GM12878 (cell line): ENCODE measurements around the gene PDPN. TPM values are rescaled to one million over a fixed set of nuclear protein-coding genes. Genes with fewer than 3 reads are reported as not detected.

Experiments
- ATAC-seq: fragments of 200-7000 bp; cut with Tn5 transposase; 3 replicates; pipeline ENCODE4 v1.9.1; 2020; ENCODE audit warnings: mild to moderate bottlenecking, moderate library complexity
- BruUV-seq: library from RNA; stranded (reverse); fragments of 400-500 nt; replicated peaks from 2 replicates; lab custom pipeline; 2021; lab: Mats Ljungman, UMichigan
- CTCF ChIA-PET: fragments of 300-600 bp; sonication (Branson Sonifier 250); formaldehyde crosslinking; extraction: SDS; loops from one replicate; lab custom pipeline; 2021; ENCODE audit warnings: inconsistent platforms; lab: Yijun Ruan, JAX
- POLR2A ChIA-PET: fragments of 350-600 bp; formaldehyde crosslinking; extraction: SDS; loops from one replicate; lab custom pipeline; 2021; ENCODE audit warnings: inconsistent platforms; lab: Charles Lee
- RAD21 ChIA-PET: fragments of 300-600 bp; sonication (Branson Sonifier 250); formaldehyde crosslinking; loops from one replicate; lab custom pipeline; 2023; ENCODE audit warnings: antibody characterized with exemption; ENCODE audit not compliant: unreplicated experiment; lab: Charles Lee
- SMC1A ChIA-PET: fragments of 300-600 bp; sonication (Branson Sonifier 250); formaldehyde crosslinking; loops from one replicate; lab custom pipeline; 2023; ENCODE audit not compliant: unreplicated experiment, uncharacterized antibody; lab: Charles Lee
- DNase-seq: peaks from one replicate; pipeline ENCODE4 v3.0.0-alpha.2; 2011; ENCODE audit warnings: low read depth, low spot score
- FAIRE-seq: peaks from 3 replicates; lab custom pipeline; 2011; peaks lifted over from hg19 to GRCh38; lab: Jason Lieb, UNC
- H2AFZ ChIP-seq: 2 replicates; pipeline ENCODE4 v1.6.0; 2011; ENCODE audit warnings: low read depth, low read length, control low read depth; ENCODE audit not compliant: control insufficient read depth
- H3K27ac ChIP-seq: 2 replicates; pipeline ENCODE4 v1.5.1; 2011; ENCODE audit warnings: control low read depth; ENCODE audit not compliant: control insufficient read depth, insufficient read depth
- H3K27me3 ChIP-seq, 2 experiments: replicated peaks in 1 of 2; 2 replicates each; pipeline versions ENCODE4 v1.6.0 to v1.6.1; 2011; ENCODE audit warnings: low read length in 1 of 2; ENCODE audit not compliant: control insufficient read depth in 2 of 2, insufficient read depth in 2 of 2
- H3K36me3 ChIP-seq, 2 experiments: 2 replicates each; pipeline ENCODE4 v1.5.1; 2011; ENCODE audit warnings: low read length in 1 of 2; ENCODE audit not compliant: control insufficient read depth in 2 of 2, insufficient read depth in 2 of 2
- H3K4me1 ChIP-seq: 2 replicates; pipeline ENCODE4 v1.6.1; 2011; ENCODE audit warnings: mild to moderate bottlenecking, low read length, moderate library complexity, mixed read lengths; ENCODE audit not compliant: control insufficient read depth, insufficient read depth
- H3K4me2 ChIP-seq: 2 replicates; pipeline ENCODE4 v1.6.0; 2011; ENCODE audit warnings: control low read depth; ENCODE audit not compliant: control insufficient read depth, insufficient read depth
- H3K4me3 ChIP-seq: fragments of 200-600 bp; sonication (generic); 2 replicates; pipeline ENCODE4 v1.5.1; 2016
- H3K79me2 ChIP-seq: 2 replicates; pipeline ENCODE4 v1.6.0; 2011; ENCODE audit warnings: low read length; ENCODE audit not compliant: control insufficient read depth, insufficient read depth
- H3K9ac ChIP-seq: 2 replicates; pipeline ENCODE4 v1.8.0; 2011; ENCODE audit warnings: low read length, control low read depth, mixed read lengths; ENCODE audit not compliant: control insufficient read depth, insufficient read depth
- H3K9me3 ChIP-seq: replicated peaks from 3 replicates; pipeline ENCODE4 v1.5.1; 2011; ENCODE audit warnings: mild to moderate bottlenecking, low read length; ENCODE audit not compliant: control insufficient read depth, insufficient read depth
- H4K20me1 ChIP-seq: 2 replicates; pipeline ENCODE4 v1.6.0; 2011; ENCODE audit not compliant: control insufficient read depth, insufficient read depth
- ASH2L ChIP-seq: fragments of 300-600, 200-600 bp; sonication (generic); IDR thresholded peaks from 2 replicates; pipeline ENCODE4 v1.6.1; 2017; ENCODE audit warnings: low read depth, mild to moderate bottlenecking, borderline replicate concordance
- CBFB ChIP-seq: IDR thresholded peaks from 2 replicates; pipeline ENCODE4 v1.6.1; 2016; ENCODE audit warnings: antibody characterized with exemption, low read depth
- NR2F1 ChIP-seq: fragments of 450-650 bp; conservative IDR thresholded peaks from 2 replicates; pipeline ENCODE4 v1.6.1; 2017; ENCODE audit warnings: mild to moderate bottlenecking
- SP1 ChIP-seq: IDR thresholded peaks from one replicate; pipeline ENCODE4 v1.6.1; 2011; ENCODE audit warnings: low read depth, low read length
- TCF3 ChIP-seq: IDR thresholded peaks from 2 replicates; pipeline ENCODE4 v1.6.1; 2012; ENCODE audit warnings: low read depth, mild to moderate bottlenecking, low read length, borderline replicate concordance; ENCODE audit not compliant: insufficient read depth
- USF1 ChIP-seq: IDR thresholded peaks from 2 replicates; pipeline ENCODE4 v1.6.1; 2011; ENCODE audit warnings: borderline replicate concordance, low read depth, mild to moderate bottlenecking, moderate library complexity, mixed read lengths, low read length; ENCODE audit not compliant: insufficient read depth; ENCODE audit errors: extremely low read length
- ZBTB11 ChIP-seq: fragments of 450-650 bp; formaldehyde crosslinking; IDR thresholded peaks from 2 replicates; pipeline ENCODE4 v1.5.0; 2022; ENCODE audit warnings: mild to moderate bottlenecking, missing genetic modification characterization
- ZNF217 ChIP-seq: fragments of 450-650 bp; IDR thresholded peaks from 2 replicates; pipeline ENCODE4 v1.6.1; 2017; ENCODE audit warnings: antibody characterized with exemption, mild to moderate bottlenecking
- ZSCAN29 ChIP-seq: fragments of 450-650 bp; IDR thresholded peaks from 2 replicates; pipeline ENCODE4 v1.6.1; 2017; ENCODE audit warnings: mild to moderate bottlenecking, moderate library complexity
- WGBS: methylation state at CpG from one replicate; pipeline ENCODE4 v1.1.6; 2016; ENCODE audit warnings: low lambda C conversion rate; ENCODE audit not compliant: insufficient replicate concordance, insufficient coverage; ENCODE audit errors: missing lambda C conversion rate; 5-methylcytosine and 5-hydroxymethylcytosine counted together
- in situ Hi-C: fragments of 300-500 bp; cut with MboI; formaldehyde crosslinking; loops from 9 replicates; pipeline ENCODE4 v1.14.3; 2018; ENCODE audit warnings: mixed read lengths
- intact Hi-C: fragments of 100-400 bp; cut with micrococcal nuclease; formaldehyde crosslinking; loops from one replicate; pipeline ENCODE4 v1.14.2; 2022; ENCODE audit not compliant: unreplicated experiment
- polyA plus RNA-seq, 11 experiments: library from polyadenylated mRNA; depleted of rRNA in 4 of 11; unstranded in 6 of 11; stranded (reverse) in 5 of 11; fragments of >200 nt; fragmentation: Nextera tagmentation in 4 of 11; fragmentation: Illumina TruSeq in 1 of 11; extraction: Ambion mirVana in 4 of 11; extraction: Trizol in 1 of 11; gene quantifications; 1 replicate in 1 of 11; 2 replicates in 10 of 11; pipeline versions ENCODE4 v1.2.1 to v1.2.3, GENCODE V29; 2011 to 2016; ENCODE audit warnings: inconsistent platforms in 2 of 11, missing spikeins in 2 of 11, low read depth in 1 of 11
- total RNA-seq, 4 experiments: library from RNA; depleted of rRNA in 3 of 4; stranded (reverse); fragments of >200 nt in 3 of 4; fragmentation: Illumina TruSeq in 1 of 4; extraction: Trizol in 1 of 4; gene quantifications; 2 replicates each; pipeline versions ENCODE4 v1.2.1 to v1.2.3, GENCODE V29; 2013 to 2021
- TF ChIP-seq, protein P1 (sequence below): IDR thresholded peaks from 2 replicates; pipeline ENCODE4 v1.6.1; 2011; ENCODE audit warnings: low read depth, low read length, improper control_type of control experiment, borderline replicate concordance
- TF ChIP-seq, protein P2 (sequence below): fragments of 450-650 bp; formaldehyde crosslinking; IDR thresholded peaks from 2 replicates; pipeline ENCODE4 v1.4.0; 2022; ENCODE audit warnings: mild to moderate bottlenecking, moderate library complexity
- TF ChIP-seq, protein P3 (sequence below): fragments of 450-650 bp; IDR thresholded peaks from 2 replicates; pipeline ENCODE4 v1.6.1; 2017; ENCODE audit warnings: mild to moderate bottlenecking

PDPN gene
- total and polyA plus RNA-seq, 10 of the 15 experiments (the other 5 are each of a cell fraction or from before 2014, with no cell fraction given): 0.21 TPM; not detected in 9

DNA sequence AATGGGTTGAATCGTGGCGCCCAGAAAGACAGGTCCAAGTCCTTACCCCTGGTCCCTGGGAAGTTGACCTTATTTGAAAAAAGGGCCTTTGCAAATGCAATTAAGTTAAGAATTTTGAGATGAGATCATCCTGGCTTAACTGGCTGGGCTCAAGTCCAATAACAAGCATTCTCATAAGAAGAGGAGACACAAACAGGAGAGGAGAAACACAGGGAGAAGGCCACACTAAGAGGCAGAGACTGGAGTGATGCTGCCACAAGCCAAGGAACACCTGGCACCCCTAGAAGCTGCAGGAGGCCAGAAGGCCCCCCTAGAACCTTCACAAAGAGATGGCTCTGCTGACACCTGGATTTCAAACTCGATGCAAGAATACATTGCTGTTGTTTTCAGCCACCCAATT is 44.6 kb downstream of the PDPN start:
- Histone ChIP-seq H3K9ac (no peak overlapping the region), H3K36me3 (no peaks in the 10 kb centered on the region), H3K4me2 (no peak overlapping the region), H2AFZ (no peak overlapping the region), H3K9me3 (no peaks in the 10 kb centered on the region; the same call in 2 of the 3 replicates), H3K27ac (no peak overlapping the region), H3K4me3 (no peak overlapping the region), H3K79me2 (no peaks in the 10 kb centered on the region), H3K27me3 (no peaks in the 10 kb centered on the region)
- CTCF ChIA-PET: no interaction called here
- FAIRE-seq: no peak
- ATAC-seq: no peak
- POLR2A ChIA-PET: no interaction called here
- intact Hi-C loops (no loop called here), in situ Hi-C loops (no loop called here)
- BruUV-seq: no TSS peak
- no peak for DNase-seq
- RAD21 ChIA-PET: no interaction called here
- SMC1A ChIA-PET: no interaction called here
- TF ChIP-seq ZBTB11 (no peak), NR2F1 (no peak), TCF3 (no peak), SP1 (no peak), ASH2L (no peak), USF1 (no peak), CBFB (no peak), ZSCAN29 (no peak), ZNF217 (no peak)
- TF ChIP-seq, protein P1, sequence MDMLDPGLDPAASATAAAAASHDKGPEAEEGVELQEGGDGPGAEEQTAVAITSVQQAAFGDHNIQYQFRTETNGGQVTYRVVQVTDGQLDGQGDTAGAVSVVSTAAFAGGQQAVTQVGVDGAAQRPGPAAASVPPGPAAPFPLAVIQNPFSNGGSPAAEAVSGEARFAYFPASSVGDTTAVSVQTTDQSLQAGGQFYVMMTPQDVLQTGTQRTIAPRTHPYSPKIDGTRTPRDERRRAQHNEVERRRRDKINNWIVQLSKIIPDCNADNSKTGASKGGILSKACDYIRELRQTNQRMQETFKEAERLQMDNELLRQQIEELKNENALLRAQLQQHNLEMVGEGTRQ: no peak
- TF ChIP-seq, protein P2, sequence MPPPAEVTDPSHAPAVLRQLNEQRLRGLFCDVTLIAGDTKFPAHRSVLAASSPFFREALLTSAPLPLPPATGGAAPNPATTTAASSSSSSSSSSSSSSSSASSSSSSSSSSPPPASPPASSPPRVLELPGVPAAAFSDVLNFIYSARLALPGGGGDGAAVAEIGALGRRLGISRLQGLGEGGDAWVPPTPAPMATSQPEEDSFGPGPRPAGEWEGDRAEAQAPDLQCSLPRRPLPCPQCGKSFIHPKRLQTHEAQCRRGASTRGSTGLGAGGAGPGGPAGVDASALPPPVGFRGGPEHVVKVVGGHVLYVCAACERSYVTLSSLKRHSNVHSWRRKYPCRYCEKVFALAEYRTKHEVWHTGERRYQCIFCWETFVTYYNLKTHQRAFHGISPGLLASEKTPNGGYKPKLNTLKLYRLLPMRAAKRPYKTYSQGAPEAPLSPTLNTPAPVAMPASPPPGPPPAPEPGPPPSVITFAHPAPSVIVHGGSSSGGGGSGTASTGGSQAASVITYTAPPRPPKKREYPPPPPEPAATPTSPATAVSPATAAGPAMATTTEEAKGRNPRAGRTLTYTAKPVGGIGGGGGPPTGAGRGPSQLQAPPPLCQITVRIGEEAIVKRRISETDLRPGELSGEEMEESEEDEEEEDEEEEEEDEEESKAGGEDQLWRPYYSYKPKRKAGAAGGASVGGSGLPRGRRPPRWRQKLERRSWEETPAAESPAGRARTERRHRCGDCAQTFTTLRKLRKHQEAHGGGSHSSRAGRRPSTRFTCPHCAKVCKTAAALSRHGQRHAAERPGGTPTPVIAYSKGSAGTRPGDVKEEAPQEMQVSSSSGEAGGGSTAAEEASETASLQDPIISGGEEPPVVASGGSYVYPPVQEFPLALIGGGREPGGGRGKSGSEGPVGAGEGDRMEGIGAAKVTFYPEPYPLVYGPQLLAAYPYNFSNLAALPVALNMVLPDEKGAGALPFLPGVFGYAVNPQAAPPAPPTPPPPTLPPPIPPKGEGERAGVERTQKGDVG (CRISPR knock-in tag): no peak
- TF ChIP-seq, protein P3, sequence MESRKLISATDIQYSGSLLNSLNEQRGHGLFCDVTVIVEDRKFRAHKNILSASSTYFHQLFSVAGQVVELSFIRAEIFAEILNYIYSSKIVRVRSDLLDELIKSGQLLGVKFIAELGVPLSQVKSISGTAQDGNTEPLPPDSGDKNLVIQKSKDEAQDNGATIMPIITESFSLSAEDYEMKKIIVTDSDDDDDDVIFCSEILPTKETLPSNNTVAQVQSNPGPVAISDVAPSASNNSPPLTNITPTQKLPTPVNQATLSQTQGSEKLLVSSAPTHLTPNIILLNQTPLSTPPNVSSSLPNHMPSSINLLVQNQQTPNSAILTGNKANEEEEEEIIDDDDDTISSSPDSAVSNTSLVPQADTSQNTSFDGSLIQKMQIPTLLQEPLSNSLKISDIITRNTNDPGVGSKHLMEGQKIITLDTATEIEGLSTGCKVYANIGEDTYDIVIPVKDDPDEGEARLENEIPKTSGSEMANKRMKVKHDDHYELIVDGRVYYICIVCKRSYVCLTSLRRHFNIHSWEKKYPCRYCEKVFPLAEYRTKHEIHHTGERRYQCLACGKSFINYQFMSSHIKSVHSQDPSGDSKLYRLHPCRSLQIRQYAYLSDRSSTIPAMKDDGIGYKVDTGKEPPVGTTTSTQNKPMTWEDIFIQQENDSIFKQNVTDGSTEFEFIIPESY: no peak
- TF ChIP-seq, all 136 proteins: peak for 0
- Histone ChIP-seq H3K4me1 (no peaks in the 10 kb centered on the region), H4K20me1 (no peaks in the 10 kb centered on the region)
- WGBS: 1% methylated on average over 3 of the region's 3 CpGs
